SHP77 treated with DMSO at 0.1 percent for 48 hours (cell line): ENCODE measurements around the gene SAMD4A.
"Not testable (repeated sequence)": the region's sequence is repeated elsewhere in the genome, so short reads cannot be mapped to it uniquely, and the experiment has no call there.

Source experiments
- DNase-seq: peaks from one replicate; lab custom pipeline; 2025; lab: John Stamatoyannopoulos, UW

SAMD4A gene

DNA sequence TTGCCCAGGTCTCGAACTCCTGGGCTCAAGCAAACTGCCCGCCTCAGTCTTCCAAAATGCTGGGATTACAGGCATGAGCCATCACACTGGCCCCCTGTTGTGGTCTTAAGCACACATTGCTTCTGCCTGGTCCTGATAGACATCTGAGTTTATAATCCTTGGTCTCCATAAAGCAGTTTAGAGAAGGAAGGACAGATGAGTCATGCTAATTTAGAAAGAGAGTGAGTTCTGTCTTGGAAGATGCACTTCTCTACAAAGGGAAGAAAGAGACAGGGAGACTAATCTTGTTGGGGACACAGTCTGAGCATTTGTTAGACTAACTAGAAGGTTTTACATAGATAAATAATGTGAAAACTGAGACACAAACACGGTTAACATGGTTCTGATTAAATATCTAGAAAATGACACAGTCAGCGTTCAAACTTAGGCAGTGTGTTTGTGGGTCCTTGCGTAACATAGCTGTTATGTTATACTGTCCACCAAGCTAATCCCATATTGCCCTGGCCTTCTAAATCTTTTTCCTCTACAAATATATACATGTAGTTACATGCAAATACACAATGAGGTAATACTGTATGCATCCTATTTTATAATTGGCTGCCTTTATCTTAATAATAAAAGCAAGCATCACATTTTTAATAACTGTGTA, 31.0 kb downstream of the SAMD4A start:
- no peak for DNase-seq

DNA sequence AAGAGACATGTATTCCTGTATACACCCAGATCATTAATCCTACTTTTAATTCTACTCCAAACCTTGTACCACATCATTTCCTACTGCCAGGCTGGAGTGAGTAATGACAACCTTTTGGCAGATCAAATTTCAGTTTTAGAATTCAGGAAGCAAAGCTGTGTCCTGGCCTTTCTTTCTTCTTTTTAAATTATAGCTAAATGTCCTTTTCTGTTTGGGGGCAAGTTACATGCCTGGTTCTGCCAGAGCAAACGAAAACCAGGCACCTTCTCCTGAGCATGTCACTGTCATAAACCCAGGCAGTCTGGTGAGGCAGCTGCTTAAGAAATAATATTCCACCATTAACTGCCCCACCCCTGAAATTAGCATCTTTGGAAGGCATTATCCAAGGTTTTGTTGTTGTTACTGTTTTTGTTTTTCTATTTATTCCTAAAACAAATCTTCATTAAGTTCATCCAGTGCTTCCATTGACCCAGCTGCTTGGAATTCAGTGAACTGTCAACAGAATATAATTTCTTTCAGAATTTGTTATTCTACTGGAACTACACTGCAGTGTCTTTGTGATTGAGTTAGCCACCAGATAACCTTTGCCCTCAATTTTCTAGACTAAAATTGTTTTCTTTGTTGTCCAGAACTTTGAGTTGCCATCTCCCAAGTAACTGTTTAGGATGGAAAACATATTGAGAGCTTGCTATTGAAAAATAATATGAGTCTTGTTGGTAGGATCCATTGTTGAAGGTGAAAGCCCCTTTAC, 33.2 kb downstream of the SAMD4A start:
- no peak for DNase-seq

DNA sequence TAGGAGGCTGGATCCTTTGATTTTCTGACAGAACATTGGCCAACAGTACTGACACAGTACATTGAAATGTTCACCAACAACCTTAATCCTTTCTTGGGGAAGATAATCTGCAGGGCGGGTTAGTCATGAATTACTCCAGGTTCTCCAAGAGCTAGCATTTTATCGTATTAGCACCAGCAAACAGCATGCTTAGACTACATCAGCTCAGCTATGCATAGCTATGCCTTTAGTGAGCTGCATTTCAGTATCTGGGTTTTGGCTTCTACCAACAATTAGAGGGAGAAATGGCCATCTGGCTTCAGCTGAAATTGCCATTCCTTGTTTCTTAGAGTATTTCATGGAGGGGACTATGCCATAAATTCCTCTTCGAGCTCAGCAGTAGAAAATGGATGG, 33.8 kb downstream of the SAMD4A start:
- no peak for DNase-seq

- DNase-seq: no peak
Observed at GRCh38 chr14:54603362-54603761, 36.4 kb downstream of the SAMD4A start.

GRCh38 chr14:54606178-54606577, 39.2 kb downstream of the SAMD4A start:
- DNase-seq: no peak

DNA sequence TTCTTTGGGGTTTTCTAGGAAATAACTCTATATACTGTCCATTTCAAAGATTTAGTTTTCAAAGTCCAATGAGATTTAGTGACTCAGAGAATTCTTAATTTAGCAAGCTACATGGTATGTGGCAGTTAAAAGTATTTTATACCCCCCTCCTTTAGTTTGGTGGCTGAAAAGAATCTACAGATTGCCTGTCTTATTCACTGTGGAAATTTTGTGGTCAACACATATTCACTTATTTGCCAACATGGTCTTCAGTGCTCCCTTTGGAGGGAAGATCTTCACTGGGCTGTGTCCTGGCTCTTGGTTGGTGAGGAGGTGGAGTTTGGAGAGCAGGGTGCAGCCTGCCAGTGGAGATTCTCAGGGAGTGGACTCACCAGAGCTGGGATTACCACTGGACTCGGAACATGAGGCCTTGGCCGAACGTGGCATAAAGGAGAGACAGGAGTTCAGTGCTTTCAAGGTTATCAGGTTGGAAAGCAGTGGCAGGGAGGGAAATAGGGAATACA, 39.8 kb downstream of the SAMD4A start:
- DNase-seq: no peak

- DNase-seq: no peak
Observed at GRCh38 chr14:54609576-54609975, 42.6 kb downstream of the SAMD4A start.

- no peak for DNase-seq
Observed at GRCh38 chr14:54610051-54610977, 43.4 kb downstream of the SAMD4A start.

DNA sequence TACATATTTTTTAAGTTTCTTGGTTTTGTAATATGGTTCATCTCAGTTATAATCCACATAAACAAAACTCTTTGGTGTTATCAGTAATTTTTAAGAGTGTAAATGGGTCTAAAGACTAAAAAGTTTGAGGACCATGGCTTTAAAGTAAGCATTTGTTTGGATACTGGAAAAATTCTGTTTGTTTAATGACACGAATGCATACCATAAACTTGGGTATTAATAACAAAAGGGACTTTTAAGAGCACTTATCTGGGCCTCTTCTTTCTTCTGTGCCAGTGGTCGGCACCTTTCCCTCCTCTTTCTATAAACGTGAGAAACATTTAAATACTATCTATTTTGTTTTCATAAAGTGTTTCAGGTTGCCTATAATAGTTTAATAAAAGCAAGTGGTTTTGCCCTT, 47.4 kb downstream of the SAMD4A start:
- DNase-seq: no peak

DNA sequence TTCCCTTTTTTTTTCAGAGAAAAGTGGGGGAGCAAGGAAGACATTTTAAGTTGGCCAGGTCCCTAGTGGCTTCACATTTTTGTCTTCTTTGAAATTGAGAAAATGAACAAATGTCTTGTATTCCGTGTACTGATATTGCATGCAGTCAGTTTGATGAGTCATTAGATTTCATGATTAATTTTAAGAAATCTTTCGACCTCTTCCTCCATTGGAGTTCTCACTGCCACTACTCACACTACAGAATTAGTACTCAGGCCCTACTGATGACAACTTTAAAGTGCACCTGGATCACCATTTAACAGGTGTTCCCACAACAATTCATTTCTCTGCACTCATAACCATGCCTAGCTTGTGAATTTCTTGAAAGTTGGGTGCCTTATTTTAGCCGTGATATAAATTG, 50.5 kb downstream of the SAMD4A start:
- DNase-seq: no peak

GRCh38 chr14:54621686-54622085, 54.8 kb downstream of the SAMD4A start:
- no peak for DNase-seq

DNA sequence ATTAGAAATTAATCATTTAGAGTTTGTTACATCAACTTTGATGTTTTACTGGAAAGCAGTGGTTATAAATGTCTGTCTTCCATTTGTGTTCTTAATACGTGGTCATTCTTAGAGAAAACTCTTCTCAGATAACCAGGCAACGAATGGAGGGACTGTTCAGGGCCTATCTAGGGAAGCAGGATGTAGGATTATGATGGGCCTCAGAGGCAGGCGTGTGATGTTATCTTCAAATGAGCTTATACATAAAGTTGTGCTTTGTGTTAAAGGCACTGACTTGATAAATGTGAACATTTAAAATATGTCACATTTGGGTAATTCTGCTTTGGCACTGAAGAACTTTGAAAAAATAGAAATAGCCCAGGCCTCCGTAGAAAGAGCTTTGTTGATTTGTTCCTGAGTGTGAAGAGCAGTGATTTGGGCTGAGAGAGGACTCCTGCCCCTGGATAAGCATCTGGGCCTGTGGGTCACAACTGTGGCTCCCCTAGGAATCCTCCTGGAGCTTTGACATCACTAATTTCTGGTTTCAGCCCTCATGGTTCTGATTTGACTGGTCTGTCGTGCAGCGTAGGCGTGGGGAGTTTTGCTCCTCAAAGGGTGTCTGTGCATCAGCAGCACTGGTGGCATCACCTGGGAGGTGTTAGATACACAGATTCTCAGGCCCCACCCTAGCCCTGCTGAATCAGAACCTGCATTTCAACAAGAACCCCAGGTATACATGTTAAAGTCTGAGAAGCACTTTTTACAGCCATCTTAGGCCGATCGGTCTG, 55.4 kb downstream of the SAMD4A start:
- no peak for DNase-seq

DNA sequence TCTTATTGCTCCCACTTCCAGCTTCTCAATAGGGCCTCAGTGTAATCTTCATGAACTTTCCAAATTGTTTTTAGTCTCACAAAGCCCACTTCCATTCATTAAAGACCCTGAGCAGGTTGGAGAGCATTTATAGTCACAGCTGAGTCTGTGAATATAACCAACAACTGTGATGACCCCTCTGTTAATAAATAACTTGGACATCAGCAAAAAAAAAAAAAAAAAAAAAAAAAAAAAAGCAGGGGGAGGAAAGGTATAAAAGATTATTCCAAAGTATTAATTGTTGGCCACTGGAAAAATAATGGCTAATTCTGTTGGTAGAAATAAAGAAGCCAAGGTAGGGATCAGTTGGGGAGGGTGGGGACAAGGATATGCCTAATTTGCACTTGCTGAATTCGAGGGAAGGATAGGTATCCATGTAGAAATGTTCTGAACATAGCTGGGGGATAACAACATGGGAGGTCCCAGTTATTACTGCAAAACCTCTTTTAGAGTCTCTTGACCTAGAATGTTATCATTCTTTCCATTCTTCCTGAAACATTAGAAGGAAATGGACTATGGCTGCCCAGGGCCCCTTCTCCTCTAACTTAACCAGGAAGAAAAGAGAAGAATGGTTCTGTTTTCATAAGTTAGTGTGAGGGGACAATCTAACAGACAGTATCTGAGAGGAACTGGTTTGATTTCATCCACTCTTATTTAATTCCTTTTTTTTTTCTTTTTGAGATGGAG, 56.5 kb downstream of the SAMD4A start:
- DNase-seq: no peak

DNA sequence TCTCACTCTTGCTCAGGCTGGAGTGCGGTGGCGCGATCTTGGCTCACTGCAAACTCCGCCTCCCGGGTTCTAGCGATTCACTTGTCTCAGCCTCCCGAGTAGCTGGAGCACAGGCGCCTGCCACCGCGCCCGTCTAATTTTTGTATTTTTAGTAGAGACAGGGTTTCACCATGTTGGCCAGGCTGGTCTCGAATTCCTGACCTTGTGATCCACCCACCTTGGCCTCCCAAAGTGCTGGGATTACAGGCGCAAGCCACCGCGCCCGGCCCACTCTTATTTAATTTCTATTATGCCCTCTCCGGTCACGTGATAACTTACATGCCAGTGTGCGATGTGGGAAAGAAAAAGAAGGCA, 57.1 kb downstream of the SAMD4A start:
- not testable (repeated sequence) for DNase-seq

- no peak for DNase-seq
Observed at GRCh38 chr14:54625112-54625511, 58.2 kb downstream of the SAMD4A start.

- DNase-seq: no peak
Observed at GRCh38 chr14:54627219-54627539, 60.3 kb downstream of the SAMD4A start.

DNA sequence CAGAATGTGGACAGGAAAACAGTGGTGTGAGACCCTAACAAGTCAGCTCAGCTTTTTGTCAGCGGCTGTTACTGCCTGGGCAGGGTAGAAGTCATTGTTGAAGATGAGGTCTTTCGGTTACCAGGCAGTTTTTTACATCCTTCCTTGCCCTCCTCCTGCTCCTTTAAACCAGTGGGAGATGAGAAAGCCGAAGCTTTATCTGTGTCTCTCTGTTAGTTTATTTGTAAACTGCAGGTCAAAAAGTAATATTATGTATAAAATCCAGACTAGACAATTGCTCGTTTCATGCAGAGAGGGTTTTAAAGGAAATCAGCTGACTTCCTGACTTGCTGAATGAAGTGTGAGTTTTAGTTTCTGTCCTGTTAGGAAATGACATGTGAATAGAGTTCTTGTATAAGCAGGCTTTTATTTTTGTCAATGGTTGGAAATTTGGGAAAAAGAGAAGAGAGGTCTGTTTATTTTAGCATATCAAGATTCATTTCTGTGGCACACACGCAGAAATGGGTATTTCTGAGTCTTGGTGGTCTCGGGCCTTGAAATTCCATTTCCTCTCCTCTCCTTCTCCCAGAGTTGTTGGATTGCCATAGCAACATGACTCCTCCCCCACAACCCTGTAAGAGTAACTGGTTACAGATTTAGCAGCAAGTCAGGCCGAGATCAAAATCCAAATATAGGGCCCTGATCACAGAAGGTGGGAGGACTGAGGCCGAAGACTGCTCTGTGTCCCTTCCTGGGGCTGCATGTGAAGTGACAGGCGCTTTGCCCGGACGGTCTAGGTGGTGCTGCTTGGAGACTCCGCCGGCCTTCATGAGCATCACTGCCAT, 60.8 kb downstream of the SAMD4A start:
- no peak for DNase-seq

DNA sequence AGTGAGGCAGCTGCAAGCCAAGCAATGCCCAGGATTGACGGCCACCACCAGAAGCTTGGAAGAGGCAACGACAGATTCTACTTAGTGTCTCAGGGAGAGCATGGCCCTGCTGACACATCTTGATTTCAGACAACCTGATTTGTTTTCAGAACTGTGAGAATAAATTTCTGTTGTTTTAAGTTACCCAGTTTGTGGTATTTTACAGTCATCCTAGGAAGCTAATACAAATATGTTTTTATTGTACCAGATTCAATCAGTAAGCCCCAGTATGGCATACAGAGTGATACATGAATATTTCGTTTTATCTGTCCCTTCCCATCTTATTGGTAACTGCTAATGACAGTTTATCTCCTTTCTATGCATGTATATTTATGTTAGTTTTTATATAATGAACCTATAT, 62.3 kb downstream of the SAMD4A start:
- no peak for DNase-seq

- DNase-seq: no peak
Observed at GRCh38 chr14:54629635-54630360, 62.9 kb downstream of the SAMD4A start.

DNA sequence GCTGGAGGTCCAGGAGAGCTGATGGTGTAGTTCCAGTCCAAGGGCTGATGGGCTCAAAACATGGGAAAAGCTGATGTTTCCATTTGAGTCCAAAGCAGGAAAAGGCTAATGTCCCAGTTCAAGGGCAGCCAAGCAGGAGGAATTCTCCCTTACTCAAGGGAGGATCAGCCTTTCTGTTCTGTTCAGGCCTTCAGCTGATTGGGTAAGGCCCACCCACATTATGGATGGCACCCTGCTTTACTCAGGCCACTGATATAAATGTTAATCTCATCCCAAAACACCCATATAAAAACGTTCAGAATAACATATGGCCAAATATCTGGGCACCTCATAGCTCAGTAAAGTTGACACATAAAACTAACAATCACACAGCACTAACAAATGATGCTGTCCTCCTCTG, 64.1 kb downstream of the SAMD4A start:
- no peak for DNase-seq
